Activated CD8-positive, alpha-beta memory T cell treated with anti-CD3 and anti-CD28 coated beads for 4 hours (primary cell): ENCODE data around the gene TUBE1.
A peak's percentile ranks its signal among the peaks of the same experiment; 100 is the strongest.
"Not testable (repeated sequence)": the region's sequence is repeated elsewhere in the genome, so short reads cannot be mapped to it uniquely, and the experiment has no call there.

Experiments
- DNase-seq, 2 donors: peaks; one replicate each; pipeline ENCODE4 v3.0.0-alpha.2; 2020; ENCODE audit warnings: low read depth in 2 of 2

TUBE1 gene

GRCh38 chr6:112087136-112087911, at the start of gene TUBE1, which contains the start of gene FAM229B:
Gene TUBE1, minus strand, starts transcription at chr6:112087482. Its CDS starts 48 bp downstream, at chr6:112087434.
Gene FAM229B, plus strand, starts transcription at chr6:112087591. Its CDS starts 11,693 bp downstream, at chr6:112099284.
- peak; percentile 75 to 84 for DNase-seq

GRCh38 chr6:112130878-112131277, 43.6 kb upstream of the TUBE1 start:
- no peak for DNase-seq

- no peak for DNase-seq
Observed at GRCh38 chr6:112128208-112128607, 40.9 kb upstream of the TUBE1 start.

GRCh38 chr6:112123982-112124381, 36.7 kb upstream of the TUBE1 start:
- DNase-seq, result no peak

GRCh38 chr6:112122756-112123155, 35.5 kb upstream of the TUBE1 start:
- DNase-seq, result no peak

GRCh38 chr6:112118034-112118433, 30.8 kb upstream of the TUBE1 start:
- DNase-seq, result no peak

- DNase-seq, result no peak
Observed at GRCh38 chr6:112117554-112117953, 30.3 kb upstream of the TUBE1 start.

GRCh38 chr6:112116221-112116620, 28.9 kb upstream of the TUBE1 start:
- no peak for DNase-seq

GRCh38 chr6:112114577-112115223, 27.4 kb upstream of the TUBE1 start:
- DNase-seq, result no peak

- DNase-seq, result no peak
Observed at GRCh38 chr6:112113918-112114317, 26.6 kb upstream of the TUBE1 start.

- DNase-seq, result no peak
Observed at GRCh38 chr6:112113431-112113830, 26.1 kb upstream of the TUBE1 start.

GRCh38 chr6:112109262-112109661, 22.0 kb upstream of the TUBE1 start:
- DNase-seq, result no peak

- no peak for DNase-seq
Observed at GRCh38 chr6:112106562-112106961, 19.3 kb upstream of the TUBE1 start.

- not testable (repeated sequence) for DNase-seq
Observed at GRCh38 chr6:112106026-112106425, 18.7 kb upstream of the TUBE1 start.

GRCh38 chr6:112100561-112100960, 13.3 kb upstream of the TUBE1 start:
- no peak for DNase-seq

- DNase-seq, result no peak
Observed at GRCh38 chr6:112096901-112097300, 9.6 kb upstream of the TUBE1 start.

GRCh38 chr6:112087916-112088315, 634 bp upstream of the TUBE1 start:
- no peak for DNase-seq

- DNase-seq, result no peak
Observed at GRCh38 chr6:112086744-112087135, 542 bp downstream of the TUBE1 start.

GRCh38 chr6:112085286-112086065, 1.8 kb downstream of the TUBE1 start:
- no peak for DNase-seq

GRCh38 chr6:112081569-112081968, 5.7 kb downstream of the TUBE1 start:
- no peak for DNase-seq

GRCh38 chr6:112066606-112067005, 20.7 kb downstream of the TUBE1 start:
- no peak for DNase-seq

- DNase-seq, result no peak
Observed at GRCh38 chr6:112065426-112065986, 21.8 kb downstream of the TUBE1 start.
